Activated T-cell treated with anti-CD3 and anti-CD28 coated beads, Interleukin-2, amount 50 U/mL, for 72 hours (primary cell): ENCODE data around the gene LARP4. TPM values are rescaled to one million over a fixed set of nuclear protein-coding genes. Genes with fewer than 3 reads are reported as not detected.
A peak's percentile ranks its signal among the peaks of the same experiment; 100 is the strongest.

ENCODE experiments used
- ATAC-seq, 2 donors: fragments of 150-1000 bp; cut with Tn5 transposase; replicated peaks in 1 of 2; 2 replicates each; pipeline ENCODE4 v1.10.0; 2021; ENCODE audit warnings: moderate library complexity in 2 of 2, mild to moderate bottlenecking in 1 of 2
- DNase-seq, 2 donors: peaks; one replicate each; pipeline ENCODE4 v3.0.0; 2021 to 2022; ENCODE audit warnings: mixed read lengths in 1 of 2
- H3K27ac Mint-ChIP-seq: one replicate; pipeline ENCODE4 v1.8.0; 2022; ENCODE audit warnings: mild to moderate bottlenecking, moderate library complexity, mixed read lengths
- H3K27me3 Mint-ChIP-seq: one replicate; pipeline ENCODE4 v1.8.0; 2022; ENCODE audit warnings: low read depth, mixed read lengths
- H3K36me3 Mint-ChIP-seq, 2 donors: one replicate each; pipeline ENCODE4 v1.8.0; 2022; ENCODE audit warnings: mixed read lengths in 2 of 2, mild to moderate bottlenecking in 1 of 2; ENCODE audit not compliant: insufficient read depth in 2 of 2
- H3K4me1 Mint-ChIP-seq: one replicate; pipeline ENCODE4 v1.8.0; 2022; ENCODE audit warnings: low read depth, mixed read lengths
- H3K4me3 Mint-ChIP-seq, 2 donors: one replicate each; pipeline ENCODE4 v1.8.0; 2022; ENCODE audit warnings: mild to moderate bottlenecking in 2 of 2, mixed read lengths in 2 of 2, moderate library complexity in 2 of 2
- H3K9me3 Mint-ChIP-seq, 2 donors: one replicate each; pipeline ENCODE4 v1.8.0; 2022; ENCODE audit warnings: mixed read lengths in 2 of 2
- total RNA-seq, 2 donors: library from RNA; stranded (reverse); gene quantifications; one replicate each; pipeline ENCODE4 v1.2.3, GENCODE V29; 2022

The LARP4 gene
- total RNA-seq, 2 donors from 2014 or later = 51.3 to 66.1 TPM

- no peaks in the 10 kb centered on the region for H3K9me3 Mint-ChIP-seq
- ATAC-seq = no peak
- no peak overlapping the region for H3K27ac Mint-ChIP-seq
- no peak for DNase-seq
- no peaks in the 10 kb centered on the region for H3K27me3 Mint-ChIP-seq
- H3K4me1 Mint-ChIP-seq = peaks cover 39% of the 10 kb centered on the region
- no peak overlapping the region for H3K4me3 Mint-ChIP-seq
- H3K36me3 Mint-ChIP-seq = peaks cover 2 to 7% of the 10 kb centered on the region in 2 donors
These were observed 124.7 kb downstream of the LARP4 start for GRCh38 chr12:50525422-50525821.

GRCh38 chr12:50527359-50527726 is 126.7 kb downstream of the LARP4 start:
- H3K27ac Mint-ChIP-seq = no peak overlapping the region
- no peaks in the 10 kb centered on the region for H3K9me3 Mint-ChIP-seq
- H3K4me1 Mint-ChIP-seq = peaks cover 39% of the 10 kb centered on the region
- no peaks in the 10 kb centered on the region for H3K27me3 Mint-ChIP-seq
- peaks cover 2 to 7% of the 10 kb centered on the region in 2 donors for H3K36me3 Mint-ChIP-seq
- no peak for DNase-seq
- no peak overlapping the region for H3K4me3 Mint-ChIP-seq
- ATAC-seq = no peak

DNA sequence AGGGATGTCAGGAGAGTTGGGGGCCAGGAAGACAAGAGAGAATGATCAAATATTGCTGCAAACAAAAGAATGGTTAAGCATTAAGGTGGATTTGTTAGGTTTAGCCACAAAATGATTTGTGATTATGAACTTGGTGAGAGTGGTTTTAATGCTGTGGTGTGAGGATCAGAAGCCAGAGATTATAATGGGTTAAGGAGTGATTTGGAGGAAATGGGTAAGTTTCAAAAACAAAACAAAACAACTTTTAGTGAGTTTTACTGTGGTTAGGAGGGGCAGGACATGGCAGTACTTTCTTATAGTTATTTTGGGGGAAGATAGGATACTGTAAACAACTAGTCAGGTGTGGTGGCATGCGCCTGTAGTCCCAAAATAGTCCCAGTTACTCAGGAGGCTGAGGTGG is 128.1 kb downstream of the LARP4 start:
- no peak for ATAC-seq
- peak overlapping the region; percentile 61 for H3K27ac Mint-ChIP-seq
- peaks cover 0 to 5% of the 10 kb centered on the region in 2 donors for H3K36me3 Mint-ChIP-seq
- H3K27me3 Mint-ChIP-seq = no peaks in the 10 kb centered on the region
- no peaks in the 10 kb centered on the region for H3K9me3 Mint-ChIP-seq
- peaks cover 35% of the 10 kb centered on the region for H3K4me1 Mint-ChIP-seq
- H3K4me3 Mint-ChIP-seq = no peak overlapping the region
- DNase-seq = no peak

- Mint-ChIP-seq H3K27ac (peak overlapping the region; percentile 69), H3K9me3 (no peaks in the 10 kb centered on the region), H3K4me3 (no peak overlapping the region), H3K4me1 (peaks cover 35% of the 10 kb centered on the region), H3K27me3 (no peaks in the 10 kb centered on the region), H3K36me3 (peaks cover 0 to 2% of the 10 kb centered on the region in 2 donors)
- no peak for ATAC-seq
- DNase-seq = no peak
These were observed 128.7 kb downstream of the LARP4 start for GRCh38 chr12:50529345-50529744.

Other genes starting within 250 kb of the LARP4 start
- 10 to 100 TPM; 82.5 to 87.6 TPM for gene CERS5, start 233.5 kb upstream of the LARP4 start, total RNA-seq
- gene LIMA1, start 117.4 kb upstream of the LARP4 start, total RNA-seq = 100 to 1,000 TPM; 117 to 124 TPM
- gene FAM186A, start 4.3 kb upstream of the LARP4 start, total RNA-seq = not detected
- gene DIP2B, start 104.1 kb downstream of the LARP4 start, total RNA-seq = 10 to 100 TPM; 25.4 to 28.1 TPM